Stimulated activated CD8-positive, alpha-beta memory T cell treated with anti-CD3 and anti-CD28 coated beads, Interleukin-4, amount 100 ng/mL, for 4 hours (primary cell): ENCODE results near the gene DDX10.

Experiments
- DNase-seq, 2 donors: peaks; one replicate each; pipeline ENCODE4 v3.0.0-alpha.2; 2020; ENCODE audit warnings: low read depth in 2 of 2, low spot score in 1 of 2

Gene DDX10

GRCh38 chr11:108870373-108871020 is 205.6 kb downstream of the DDX10 start:
- no peak for DNase-seq

- DNase-seq, result no peak
These were observed 206.3 kb downstream of the DDX10 start for GRCh38 chr11:108871152-108871551.

DNA sequence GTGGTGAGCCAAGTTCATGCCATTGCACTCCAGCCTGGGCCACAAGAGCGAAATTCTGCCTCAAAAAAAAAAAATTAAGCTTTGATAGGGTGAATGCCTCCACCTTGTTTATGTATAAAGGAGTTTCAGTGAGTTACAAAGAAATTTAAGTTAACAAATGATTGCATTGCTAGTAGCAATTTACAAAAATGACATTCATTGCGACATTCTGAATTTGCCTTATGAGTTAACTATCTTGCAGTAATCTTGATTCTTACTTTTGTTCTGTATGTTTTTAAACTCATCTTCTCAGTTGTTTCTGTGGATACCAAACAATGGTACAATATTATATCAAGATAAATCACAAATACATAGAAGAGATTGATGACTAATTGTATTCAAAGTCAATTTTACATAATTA is 207.0 kb downstream of the DDX10 start:
- no peak for DNase-seq

- no peak for DNase-seq
These were observed 208.0 kb downstream of the DDX10 start for GRCh38 chr11:108872781-108873291.

- no peak for DNase-seq
These were observed 208.4 kb downstream of the DDX10 start for GRCh38 chr11:108873310-108873709.

DNA sequence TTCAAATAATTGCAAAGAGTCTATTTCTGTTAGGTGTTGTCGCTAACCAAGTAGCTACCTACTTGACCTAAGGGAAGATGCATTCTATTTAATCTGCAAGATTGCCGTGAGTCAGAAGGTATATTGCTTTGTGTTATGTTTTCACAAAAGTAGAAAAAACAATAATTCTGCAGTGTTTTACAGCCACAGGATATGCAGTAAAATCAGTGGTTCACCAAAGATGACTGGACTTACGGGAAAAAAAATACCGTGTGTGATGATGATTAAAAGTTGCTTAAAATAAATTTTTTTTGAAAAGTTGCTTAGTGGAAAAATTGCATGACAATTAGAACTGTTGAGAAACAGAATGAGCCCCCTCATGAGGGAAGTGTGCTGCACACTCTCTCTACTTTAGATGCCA is 209.1 kb downstream of the DDX10 start:
- no peak for DNase-seq

DNA sequence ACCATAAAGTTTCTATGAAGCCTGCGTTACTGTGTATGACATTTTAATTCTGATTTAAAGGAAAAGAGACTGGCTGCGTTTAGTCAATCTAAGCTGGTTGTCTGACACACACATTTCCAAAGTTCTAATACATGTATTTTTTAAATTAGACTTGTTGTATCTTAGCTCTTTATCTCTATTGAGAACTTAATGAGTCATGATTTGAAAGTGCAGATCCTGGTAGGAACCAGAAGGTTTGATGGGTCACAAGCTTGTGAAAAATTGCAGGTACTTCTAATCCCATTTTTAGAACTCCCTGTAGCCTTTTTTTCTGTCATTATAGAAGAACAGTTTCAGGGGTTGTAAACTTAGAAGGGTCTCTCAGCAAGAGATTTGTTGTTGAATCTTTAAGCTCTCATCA is 210.3 kb downstream of the DDX10 start:
- DNase-seq, result no peak

- DNase-seq, result no peak
These were observed 212.3 kb downstream of the DDX10 start for GRCh38 chr11:108877178-108877577.

DNA sequence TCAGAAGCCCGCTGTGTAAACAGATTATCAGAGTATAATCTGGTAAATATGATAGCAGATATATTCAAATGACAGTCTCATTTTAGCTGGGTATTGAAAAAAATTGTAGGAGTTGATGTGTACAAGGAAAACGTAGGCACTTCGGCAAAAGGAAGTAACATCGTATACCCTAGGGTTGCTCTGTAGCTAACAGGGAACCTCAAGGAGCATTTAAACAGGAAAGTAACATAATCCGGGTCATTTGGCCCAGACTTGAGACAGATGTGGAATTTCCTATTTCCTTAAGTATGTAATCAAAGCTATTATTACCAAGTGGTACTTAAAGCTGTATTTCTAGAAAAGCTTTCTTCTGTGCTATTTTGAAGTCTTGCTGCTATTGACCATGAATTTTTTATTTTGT is 215.6 kb downstream of the DDX10 start:
- DNase-seq, result no peak

DNA sequence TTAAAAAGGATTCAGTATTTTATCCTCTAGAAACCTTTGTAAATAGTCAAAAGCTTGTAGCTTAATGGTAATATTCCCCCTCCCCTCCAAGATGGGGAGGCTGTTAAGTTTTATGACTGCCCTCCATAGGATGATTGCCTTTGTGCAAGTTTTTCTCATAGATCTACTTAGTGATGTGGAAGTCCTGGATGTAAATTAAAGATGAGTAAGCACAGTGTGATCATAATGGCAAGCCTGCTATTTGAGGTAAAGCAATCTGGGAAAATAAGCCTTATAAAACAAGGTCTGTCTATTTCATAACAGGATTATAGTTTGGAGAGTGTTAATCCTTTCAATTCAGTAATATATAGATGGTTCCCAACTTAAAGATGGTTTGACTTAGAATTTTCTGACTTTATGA is 216.3 kb downstream of the DDX10 start:
- DNase-seq, result no peak

- no peak for DNase-seq
These were observed 217.5 kb downstream of the DDX10 start for GRCh38 chr11:108882211-108882831.

DNA sequence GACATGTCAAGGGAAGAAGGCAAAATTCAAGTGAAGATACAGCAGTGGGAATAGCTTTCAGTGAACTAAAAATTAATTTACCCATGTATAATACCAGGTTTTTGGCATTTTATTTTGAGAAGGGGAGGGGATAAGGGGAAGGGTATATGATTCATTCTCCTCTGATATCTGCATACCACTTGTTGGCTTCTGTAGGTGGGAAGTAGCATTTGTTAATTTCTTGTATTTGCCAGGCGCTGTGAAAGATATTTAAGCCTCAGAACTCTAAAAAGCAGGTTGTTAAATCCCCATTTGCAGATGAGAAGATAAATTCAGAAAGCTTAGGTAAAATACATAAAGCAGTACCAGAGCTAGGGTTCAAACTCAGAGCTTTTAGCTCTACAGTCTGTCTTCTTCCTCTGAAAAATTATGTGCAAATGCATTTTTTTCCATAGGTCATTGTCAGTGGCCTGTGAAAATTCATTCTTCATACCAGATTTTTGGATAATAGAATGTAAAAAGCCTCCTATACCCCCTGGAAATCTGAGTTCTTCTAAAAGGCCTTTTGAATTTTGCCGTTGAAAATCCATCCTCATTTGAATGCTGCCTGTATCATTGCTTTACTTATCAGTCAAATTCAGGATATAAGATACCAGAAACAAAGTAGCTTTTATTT is 221.3 kb downstream of the DDX10 start:
- DNase-seq, result no peak

GRCh38 chr11:108886660-108887009 is 221.8 kb downstream of the DDX10 start:
- DNase-seq, result no peak

DNA sequence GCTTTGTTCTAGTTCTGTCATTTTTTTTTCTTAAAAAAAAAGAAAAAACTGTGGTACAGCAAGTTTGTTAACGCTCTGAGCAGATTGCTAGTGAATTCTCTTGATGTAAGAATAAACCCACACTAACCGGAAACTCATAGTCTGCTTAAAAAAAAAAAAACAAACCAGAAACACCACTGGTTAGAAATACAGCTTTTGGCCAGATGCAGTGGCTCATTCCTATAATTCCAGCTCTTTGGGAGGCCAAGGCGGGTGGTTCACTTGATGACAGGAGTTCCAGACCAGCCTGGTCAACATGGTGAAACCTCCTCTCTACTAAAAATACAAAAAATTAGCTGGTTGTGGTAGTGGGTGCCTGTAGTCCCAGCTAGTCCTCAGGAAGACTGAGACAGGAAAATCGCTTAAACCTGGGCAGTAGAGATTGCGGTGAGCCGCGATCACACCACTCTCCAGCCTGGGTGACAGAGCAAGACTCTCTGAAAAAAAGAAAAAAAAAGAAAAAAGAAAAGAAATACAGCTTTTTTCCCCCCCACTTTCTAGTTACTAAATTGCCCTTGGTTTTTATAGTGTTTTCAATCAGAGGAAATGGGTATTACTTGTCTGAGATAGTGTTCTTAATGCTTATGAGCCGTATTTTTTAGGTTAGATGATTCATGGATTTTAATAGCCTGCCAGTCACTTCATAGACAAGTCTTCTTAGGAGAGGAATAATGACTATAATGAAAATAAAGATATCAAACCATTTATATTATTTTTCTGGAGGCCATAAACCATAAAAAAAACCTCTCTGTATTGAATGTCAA is 222.8 kb downstream of the DDX10 start:
- no peak for DNase-seq

DNA sequence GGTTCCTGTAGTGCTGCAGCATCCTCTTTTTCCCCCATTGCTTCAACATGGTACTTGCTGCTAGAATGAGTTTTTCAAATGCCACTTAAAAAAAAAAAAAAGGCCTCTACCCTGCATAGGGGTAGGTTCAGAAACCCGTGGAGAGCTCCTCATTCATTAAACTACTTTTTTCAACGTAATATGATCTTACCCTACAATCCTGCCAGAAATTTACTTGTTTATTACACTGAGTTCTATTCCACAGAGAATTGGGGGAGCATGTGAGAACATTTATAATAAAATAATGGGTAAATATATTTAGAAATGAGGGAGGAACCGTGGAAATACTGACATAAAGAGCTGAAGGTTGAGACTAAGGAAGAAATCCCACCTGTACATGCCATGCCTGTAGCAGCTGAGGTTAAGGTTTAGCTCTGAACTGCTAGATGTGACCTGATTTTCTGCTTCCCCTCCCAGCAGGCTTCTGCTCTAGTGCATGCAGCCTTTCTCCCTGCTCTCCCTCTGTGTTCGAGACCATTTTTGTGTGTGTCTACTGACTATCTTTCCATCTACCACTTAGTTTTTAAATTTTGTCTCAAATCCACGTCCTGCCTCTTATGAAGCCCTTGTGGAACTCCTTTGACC is 225.7 kb downstream of the DDX10 start:
- no peak for DNase-seq

- no peak for DNase-seq
These were observed 226.3 kb downstream of the DDX10 start for GRCh38 chr11:108891143-108891542.

GRCh38 chr11:108891909-108892511 is 227.1 kb downstream of the DDX10 start:
- no peak for DNase-seq

GRCh38 chr11:108895579-108896480 is 231.0 kb downstream of the DDX10 start:
- no peak for DNase-seq

DNA sequence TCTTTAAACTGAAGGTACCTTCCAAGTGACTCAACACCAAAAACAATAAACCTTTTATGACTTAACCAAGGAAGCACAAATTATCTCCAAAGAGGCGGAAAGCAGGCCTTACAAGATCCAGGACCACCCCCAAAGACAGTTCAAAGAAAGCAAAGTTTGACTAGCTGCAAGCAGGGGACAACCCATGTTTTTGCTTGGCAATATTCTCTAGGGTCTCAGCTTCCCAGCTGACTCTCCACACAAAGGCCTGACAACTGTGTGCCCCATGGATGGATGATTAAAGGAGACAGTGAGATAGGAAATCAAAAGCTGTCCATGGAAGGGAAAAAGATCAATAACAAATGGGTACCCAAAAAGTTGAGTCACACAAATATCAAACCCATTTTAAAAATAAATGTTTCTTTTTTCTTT is 232.2 kb downstream of the DDX10 start:
- DNase-seq, result no peak

DNA sequence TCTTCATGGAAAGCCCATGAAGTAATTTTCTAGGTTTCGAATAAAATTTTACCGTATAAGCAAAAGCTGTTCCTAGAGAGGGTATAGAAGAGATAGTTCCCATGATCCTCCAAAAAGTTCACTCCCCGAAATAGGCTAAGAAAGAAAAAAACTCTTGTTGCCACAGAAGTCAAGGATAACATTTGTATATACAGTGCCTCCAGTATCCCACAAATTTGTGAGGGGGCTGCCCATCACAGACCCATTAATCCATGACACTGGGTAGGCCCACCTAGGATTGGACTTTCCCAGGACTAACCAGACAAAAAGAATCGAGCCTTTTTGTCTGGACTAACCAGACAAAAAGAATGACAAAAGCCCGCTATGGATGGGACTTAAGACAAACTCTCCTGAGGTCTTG is 233.0 kb downstream of the DDX10 start:
- no peak for DNase-seq
